Islet precursor cell (in vitro differentiated cells): ENCODE results near the gene ASNSD1.
"Not testable (repeated sequence)": the region's sequence is repeated elsewhere in the genome, so short reads cannot be mapped to it uniquely, and the experiment has no call there.

Experiments used
- DNase-seq: peaks from one replicate; pipeline ENCODE4 v3.0.0-alpha.2; 2018

The ASNSD1 gene

DNA sequence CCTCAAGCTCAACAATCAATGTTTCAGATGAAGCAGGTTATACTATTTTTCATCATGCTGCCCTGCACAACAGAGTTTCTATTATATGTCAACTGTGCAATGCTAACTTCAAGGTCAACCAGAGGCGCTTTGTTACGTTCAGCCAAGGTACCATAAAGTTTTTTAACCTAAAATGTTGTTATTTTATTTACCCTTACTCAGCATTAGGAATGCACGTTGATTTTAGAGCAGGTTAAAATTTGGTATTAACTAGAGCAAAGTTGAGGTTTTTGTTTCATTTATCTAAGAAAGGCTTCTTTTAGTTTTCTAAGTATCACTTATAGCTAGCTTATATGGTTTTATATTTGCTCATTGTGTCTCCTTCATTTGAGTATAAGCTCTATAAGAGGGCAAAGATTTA lies 35.0 kb downstream of the ASNSD1 start:
- no peak for DNase-seq

- peak; percentile 67 for DNase-seq
These were observed 37.0 kb downstream of the ASNSD1 start for GRCh38 chr2:189698020-189698887.

GRCh38 chr2:189700681-189701080 lies 39.4 kb downstream of the ASNSD1 start:
- no peak for DNase-seq

- DNase-seq, result no peak
These were observed 40.8 kb downstream of the ASNSD1 start for GRCh38 chr2:189702071-189702470.

GRCh38 chr2:189709501-189710221 lies 48.4 kb downstream of the ASNSD1 start:
- DNase-seq, result no peak

- not testable (repeated sequence) for DNase-seq
These were observed 56.3 kb downstream of the ASNSD1 start for GRCh38 chr2:189717593-189717992.

- no peak for DNase-seq
These were observed 58.3 kb downstream of the ASNSD1 start for GRCh38 chr2:189719571-189719970.
